Activated CD4-positive, alpha-beta T cell treated with anti-CD3 and anti-CD28 coated beads for 24 hours (primary cell): ENCODE data around the gene MRPL53.

Source experiments
- DNase-seq, 2 donors: peaks; one replicate each; pipeline ENCODE4 v3.0.0-alpha.2; 2020; ENCODE audit warnings: low read depth in 2 of 2

Gene MRPL53

DNA sequence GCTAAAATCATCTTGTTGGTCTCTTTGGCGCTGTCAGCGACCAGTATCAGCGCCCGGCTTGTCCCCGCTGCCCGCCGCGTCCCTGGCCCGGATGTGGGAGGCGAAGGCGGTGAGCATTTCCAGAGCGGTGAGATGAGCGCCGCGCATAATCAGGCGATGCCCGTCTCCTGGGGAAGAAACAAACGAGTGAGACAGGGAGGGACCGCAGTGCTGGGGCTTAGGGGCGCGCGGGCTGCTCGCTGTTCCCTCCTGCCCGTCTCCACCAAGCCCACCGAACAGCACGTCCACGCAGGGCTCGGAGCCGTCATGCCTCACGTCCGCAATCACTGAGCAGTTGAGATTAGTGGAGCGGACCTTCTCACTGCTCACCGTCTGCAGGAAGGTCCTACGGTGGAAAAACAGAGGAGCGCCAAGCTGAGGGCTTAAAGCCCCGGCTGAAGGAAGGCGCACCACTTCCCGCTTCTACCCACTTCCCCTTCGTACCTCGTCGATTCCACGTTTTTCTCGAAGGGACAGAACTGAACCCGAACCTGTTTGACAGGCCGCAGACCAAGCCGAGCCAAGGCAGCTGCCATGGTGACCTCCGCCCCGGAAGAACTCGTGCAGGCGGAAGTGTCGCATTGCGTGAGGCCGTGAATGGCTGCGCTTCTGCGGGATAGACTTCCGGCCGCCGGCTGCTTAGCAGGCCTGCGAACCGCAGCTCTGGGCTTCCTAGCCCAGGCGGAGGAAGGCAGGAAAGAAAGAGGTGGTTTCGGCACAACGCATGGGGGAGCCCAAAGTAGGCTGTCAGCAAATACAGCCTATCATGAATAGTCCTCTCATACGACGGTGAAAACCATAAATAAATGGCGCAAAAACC lies at the start of gene MRPL53:
Gene MRPL53, minus strand, starts transcription at position 595 of the 859 bp plus-strand sequence. Its CDS starts 20 bp downstream, at position 575.
- DNase-seq, result peak; percentile 96

DNA sequence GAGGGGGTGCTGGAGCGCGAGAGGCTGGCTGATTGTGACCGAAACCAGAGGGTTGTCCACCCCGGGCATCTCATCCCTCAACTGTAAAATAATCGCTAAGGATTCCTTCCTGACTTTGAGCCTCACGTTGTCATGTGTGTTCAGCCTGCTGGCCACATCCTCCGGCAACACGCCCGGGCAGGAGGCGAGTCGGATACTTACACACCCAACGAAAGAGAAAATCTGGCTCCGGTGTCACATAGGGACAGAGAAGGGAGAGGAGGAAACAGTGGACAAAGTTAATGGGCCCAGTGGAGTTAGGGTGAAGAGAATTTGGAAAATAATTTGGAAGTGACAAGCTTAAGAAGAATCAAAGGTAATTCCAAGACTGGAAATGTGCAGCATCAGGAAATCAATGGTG lies 44.2 kb upstream of the MRPL53 start:
- DNase-seq, result no peak

DNA sequence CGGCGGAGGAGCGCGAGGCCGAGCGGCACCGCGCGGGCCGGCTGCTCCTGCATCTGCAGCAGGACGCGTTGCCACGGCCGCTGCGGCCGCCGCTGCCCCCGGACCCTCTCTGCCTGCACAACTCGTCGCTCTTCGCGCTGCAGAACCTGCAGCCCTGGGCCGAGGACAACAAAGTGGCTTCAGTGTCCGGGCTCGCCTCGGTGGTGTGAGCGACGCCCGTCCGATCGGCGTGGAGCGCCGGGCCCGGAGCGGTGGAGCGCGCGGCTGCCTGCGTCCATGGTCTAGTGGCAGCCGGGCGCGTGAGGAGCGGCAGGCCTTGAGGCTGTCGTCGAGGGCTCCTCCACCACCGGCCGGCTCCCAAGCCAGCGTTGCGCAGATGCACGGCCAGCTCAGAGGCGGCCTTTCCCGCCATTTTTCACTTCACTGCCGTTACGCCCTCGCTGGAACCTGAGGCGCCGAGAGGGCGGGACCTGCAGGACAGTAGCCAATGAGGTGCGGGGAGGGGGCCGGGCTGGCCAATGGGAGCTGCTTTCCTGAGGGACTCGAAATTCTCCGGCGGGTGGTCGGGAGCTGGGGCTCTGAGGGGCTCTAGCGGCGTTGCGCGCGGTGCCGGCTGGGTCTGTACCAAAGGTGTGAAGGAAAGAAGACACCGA lies 43.6 kb upstream of the MRPL53 start:
- DNase-seq, result peak; percentile 70

DNA sequence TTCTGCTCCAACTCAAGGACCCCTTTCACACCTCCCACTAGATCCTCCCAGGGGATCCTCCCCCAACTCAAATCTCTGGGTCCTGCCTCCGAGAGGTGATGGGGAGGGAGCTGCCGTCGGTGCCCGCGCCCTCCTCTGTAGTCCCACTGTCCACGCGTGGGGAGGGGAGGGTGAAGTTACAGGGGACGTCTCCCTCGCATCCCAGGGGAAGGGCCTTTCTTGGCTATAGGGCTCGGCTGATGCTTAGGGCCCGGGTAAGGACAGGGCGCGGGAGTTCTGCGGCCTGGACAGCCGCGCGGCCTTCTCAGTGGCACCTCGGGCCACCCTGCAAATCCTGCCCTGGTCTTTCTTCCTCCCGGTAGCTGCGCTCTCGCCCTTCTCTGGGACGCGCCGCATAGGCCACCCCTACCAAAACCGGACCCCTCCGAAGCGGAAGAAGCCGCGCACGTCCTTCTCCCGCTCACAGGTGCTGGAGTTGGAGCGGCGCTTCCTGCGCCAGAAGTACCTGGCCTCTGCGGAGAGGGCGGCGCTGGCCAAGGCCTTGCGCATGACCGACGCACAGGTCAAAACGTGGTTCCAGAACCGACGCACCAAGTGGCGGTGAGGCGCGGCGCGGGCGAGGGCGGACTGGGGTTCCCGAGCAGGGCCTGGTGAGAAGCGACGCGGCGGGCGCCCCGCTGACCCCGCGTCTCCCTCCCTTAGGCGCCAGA lies 42.9 kb upstream of the MRPL53 start:
- DNase-seq, result no peak

DNA sequence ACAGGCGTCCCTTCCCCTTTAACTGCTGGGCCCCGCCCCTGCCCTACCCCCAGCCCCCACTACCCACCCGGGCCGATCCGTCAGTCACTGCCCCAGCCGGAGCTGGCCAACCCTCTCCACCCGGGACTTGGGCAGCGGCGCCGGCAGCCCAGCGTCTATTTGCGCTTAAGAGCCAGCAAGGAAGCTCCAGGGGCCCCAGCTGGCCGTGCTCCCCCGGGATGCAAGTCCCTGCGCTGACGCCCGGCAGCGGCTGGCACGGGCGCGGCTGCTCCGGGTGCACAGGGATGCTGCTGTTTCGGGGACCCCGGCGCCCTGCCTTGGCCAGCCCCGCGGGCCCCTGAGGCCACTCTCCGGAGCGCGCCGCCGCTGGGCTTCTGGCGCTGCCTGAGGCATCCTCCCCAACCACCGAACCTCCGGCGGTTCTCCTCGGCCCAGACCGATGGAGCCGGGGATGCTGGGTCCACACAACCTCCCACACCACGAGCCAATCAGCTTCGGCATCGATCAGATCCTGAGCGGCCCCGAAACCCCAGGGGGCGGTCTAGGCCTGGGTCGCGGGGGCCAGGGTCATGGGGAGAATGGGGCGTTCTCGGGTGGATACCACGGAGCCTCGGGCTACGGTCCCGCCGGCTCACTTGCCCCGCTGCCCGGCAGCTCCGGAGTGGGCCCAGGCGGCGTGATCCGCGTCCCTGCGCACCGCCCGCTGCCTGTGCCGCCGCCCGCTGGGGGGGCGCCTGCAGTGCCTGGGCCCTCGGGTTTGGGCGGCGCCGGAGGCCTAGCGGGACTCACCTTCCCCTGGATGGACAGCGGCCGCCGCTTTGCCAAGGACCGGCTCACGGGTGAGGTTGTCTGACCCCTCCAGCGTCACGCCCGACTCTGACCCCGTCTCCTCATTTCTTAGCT lies 42.1 kb upstream of the MRPL53 start, which contains the start of gene TLX2:
Gene TLX2, plus strand, starts transcription at position 83 of the 903 bp plus-strand sequence. Its CDS starts 357 bp downstream, at position 440.
- no peak for DNase-seq

DNA sequence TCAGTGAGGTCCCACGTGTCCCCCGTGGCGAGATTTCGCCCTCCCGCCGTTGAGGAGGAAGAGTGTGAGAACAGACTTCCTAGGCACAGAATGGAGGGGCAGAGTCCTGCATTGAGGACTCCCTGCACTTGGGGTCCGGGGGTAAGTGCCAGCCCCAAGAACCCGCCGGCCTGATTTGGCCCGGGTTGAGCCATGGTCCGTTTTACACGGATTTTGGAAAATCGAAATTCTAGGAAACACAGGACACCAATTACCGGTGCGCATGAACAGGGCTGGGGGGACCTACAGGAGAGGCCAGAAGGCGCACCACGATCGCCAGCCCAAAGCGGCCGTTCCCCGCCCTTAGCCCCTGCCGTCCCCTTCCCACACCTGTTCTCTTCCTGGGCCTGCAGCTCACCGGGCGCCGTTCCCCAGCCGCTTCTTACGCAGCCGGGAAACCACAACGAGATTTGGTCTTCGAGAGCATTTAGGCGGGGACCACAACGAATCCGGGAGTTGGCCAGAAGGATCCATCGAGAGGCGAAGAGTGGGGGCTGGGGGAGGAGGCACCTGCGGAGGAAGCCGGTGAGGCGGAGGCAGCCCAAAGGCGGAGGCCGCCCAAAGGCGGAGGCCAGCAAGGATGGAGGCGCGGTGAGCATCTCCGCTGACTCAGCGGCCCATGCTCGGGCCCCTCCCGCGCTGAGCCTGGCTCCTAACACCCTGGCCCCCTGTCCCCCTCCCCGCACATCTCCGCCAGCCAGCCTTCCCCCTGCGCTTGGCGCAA lies 41.3 kb upstream of the MRPL53 start:
- DNase-seq, result no peak

DNA sequence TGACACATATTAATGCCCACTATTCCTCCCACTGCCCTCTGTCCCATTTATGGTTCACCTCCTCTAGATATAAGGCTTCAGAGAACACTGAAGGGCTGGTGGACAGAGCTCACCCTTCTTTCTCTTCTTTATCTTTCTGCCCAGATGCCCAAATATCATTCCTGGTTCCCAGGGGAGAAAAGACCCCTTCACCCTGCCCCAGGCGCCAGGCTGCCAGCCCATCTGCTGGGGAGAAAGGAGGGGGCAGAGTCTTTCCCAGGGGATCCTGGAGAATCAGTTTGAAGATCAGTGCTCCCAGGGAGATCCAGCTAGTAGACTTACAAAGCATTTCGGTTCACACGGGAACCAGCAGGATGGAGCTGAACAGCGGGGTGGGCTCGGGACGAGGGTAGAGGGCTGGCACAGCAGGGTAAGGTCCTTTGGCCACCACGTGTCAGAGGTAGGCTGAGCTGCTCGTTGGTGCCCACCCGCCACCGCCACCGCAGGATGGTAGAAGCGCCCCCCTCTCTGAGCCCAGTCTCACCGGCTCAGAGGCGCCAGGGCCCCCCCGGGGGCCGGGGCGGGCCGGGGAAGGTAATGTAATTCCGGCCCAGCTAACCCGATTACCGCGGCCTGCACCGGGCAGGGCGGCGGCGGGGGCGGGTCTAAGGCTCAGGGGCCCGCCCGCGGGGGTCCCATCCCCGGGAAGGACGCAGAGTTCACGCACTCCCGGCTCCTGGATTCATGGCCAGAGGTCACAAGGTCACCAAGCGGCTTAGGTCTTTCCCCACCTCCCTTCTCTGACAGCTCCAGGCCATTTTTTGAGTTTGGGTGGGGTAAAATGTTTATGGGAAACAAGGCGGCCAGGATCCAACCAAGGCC lies 40.5 kb upstream of the MRPL53 start:
- no peak for DNase-seq

DNA sequence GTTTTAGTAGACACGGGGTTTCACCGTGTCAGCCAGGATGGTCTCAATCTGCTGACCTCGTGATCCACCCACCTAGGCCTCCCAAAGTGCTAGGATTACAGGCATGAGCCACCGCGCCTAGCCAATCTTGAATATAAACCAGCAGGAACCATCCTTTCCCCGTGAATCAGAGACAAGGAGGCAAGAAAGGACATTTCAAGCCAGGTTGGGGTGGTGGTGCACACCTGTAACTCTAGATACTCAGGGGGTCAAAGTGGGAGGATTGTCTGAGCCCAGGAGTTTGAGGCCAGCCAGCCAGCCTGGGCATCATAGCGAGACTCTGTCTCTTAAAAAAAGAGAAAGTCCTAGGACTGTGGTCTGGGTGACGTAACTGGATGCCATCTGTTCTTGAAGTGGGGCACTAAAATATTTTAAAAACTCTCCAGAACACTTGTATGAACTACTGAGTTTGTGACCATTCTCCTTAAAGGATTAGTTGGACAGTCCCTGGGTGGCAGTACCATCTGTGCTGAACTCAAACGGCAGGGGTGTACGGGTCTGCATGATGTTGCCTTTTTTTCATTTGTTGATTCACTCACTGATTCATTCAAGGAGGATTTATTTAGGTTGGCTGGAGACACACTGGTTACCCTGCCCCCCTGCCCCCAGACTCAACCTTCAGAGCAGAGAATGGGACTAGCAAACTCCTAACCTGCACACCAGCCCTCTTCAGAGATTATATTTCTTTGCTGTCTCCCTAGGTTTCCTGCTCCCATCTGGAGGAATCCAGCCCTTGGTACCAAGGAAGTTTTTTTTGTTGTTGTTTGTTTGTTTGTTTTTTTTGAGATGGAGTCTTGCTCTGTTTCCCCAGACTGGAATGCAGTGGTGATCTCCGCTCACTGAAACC lies 38.9 kb upstream of the MRPL53 start:
- no peak for DNase-seq

DNA sequence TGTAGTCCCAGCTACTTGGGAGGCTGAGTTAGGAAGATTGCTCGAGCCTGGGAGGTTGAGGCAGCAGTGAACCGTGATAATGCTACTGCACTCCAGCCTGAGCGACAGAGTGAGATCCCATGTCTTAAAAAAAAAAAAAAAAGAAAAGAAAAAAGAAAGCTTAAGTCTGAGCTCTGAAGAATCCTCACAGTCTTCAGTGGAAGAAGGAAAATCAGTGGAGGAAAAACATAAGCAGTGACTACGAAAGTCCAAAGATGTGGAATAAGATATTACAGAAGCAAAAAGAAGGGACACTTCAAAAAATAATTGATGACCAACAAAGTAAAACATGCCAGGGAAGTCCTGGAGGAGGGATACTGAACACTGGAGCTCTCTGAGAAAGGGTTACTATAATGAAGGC lies 37.8 kb upstream of the MRPL53 start:
- DNase-seq, result no peak

DNA sequence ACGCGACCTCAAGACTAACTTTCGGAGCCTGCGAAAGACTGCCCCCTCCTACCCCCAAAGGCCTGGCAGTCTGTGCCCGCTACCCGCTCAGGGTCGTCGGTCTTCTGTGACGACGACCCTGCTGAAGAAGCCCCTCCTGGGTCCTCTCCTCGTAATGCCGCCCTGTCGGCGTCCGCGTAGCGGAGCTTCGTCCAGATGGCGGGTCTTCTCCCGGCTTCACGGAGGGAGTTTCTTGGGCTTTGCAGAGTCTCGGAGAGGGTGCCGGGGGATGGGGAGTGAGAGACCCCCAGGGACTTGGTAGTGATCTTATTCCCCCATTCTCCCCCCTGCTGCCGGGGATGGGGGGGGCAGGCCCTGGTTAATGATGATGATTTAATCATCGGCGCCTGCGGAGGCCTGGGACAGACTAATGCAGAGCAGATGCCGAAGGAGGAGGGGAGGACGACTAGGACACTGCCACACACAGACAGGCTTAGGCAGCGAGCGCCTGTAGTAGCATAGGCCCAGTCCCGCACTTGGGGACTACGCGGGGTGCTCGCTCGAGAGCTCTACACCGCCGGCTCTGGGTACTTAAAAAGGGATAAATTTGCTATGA lies 35.5 kb upstream of the MRPL53 start:
- no peak for DNase-seq

DNA sequence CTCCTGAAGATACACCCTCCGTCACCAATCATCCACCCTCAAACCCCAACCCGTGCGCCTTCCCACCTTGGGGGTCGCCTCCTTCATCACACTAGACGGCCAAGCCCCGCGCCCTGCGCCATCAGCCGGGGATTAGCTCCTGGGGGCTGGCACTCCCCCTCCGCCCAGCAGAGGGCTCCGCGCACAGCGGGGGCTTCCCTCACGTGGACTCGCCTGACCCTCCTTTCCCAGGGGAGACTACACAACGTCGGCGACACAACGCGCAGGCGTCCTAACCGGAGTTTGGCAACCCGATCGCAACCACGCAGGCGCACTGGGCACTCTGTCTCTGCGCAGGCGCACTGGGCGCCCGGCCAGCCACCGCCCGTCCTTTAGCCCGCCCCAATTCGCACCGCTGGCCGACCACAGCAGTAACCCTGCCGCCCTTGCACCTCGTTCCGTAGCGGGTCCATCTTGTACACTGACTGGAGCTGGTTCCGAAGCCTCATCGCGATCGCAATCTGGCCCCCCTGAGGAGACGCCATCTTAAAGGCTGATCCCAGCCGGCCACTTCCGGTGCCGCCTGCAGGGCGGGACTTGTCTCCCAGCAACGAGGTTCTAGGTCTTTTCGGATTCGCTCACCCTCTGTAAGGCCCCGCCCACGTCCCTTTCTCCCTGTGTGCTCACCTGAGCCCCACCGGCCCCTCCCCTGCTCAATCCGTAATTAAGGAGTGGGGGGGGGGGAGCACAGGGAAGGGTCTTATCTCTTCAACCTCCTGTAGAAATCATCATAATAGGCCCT lies 34.9 kb upstream of the MRPL53 start, which contains the start of gene PCGF1:
Gene PCGF1, minus strand, starts transcription at position 551 of the 781 bp plus-strand sequence. Its CDS starts 27 bp downstream, at position 524.
- peak; percentile 99 for DNase-seq

DNA sequence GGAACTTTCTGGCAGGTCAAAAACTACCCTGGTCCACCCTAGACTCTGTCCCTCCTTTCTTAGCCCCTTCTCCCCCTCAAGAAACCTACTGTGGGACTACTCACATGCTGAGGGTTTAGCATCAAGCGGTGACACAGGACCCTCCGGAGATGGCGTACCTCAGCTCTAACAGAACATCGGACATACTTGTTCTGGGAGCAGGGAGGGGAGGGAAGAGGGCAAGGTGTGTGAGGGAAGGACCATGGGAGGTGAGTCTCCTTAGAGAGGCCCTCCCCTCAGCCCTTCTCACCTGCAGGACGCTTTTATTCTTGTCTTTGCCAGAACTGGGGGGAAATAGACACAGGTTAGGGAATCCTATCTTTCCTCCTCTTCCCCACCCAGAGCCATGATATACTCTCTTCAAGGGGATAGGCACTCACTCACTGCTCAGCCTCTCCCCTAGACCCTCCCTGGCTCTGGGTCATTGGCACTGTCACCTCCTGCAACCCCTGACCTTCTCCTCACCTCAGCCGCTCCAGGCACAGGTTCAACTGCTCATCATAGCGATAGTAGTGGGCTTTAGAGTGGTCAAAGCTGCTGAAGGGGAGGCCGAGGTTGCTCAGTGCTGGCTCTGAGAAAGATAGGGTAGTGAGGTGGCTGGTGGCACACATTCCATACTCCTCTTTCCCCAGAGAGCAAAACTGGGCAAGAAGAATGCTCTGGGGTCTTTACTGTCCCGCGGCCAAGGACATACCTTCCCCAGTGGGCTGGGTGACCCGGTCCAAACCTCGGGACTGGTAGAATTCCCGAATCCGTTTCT lies 33.2 kb upstream of the MRPL53 start:
- DNase-seq, result no peak

DNA sequence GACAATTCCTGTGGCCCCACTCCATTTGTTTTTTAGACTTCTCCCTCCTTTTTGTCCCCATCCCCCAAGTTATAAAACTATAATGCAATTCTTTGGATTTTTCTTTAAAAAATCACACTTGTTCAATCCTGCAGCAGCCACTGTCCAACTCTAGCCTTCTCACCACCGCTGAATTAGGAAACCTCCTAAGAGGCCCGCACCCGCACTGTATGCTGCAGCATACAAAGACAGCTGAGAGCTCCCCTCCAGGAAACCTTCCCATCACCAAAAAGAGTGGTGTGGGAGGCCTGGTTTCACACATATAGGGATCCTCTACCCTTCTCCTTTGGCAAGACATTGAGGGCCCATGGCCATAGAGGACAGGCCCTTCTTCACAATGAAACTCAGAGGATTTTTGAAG lies 32.1 kb upstream of the MRPL53 start:
- DNase-seq, result no peak

DNA sequence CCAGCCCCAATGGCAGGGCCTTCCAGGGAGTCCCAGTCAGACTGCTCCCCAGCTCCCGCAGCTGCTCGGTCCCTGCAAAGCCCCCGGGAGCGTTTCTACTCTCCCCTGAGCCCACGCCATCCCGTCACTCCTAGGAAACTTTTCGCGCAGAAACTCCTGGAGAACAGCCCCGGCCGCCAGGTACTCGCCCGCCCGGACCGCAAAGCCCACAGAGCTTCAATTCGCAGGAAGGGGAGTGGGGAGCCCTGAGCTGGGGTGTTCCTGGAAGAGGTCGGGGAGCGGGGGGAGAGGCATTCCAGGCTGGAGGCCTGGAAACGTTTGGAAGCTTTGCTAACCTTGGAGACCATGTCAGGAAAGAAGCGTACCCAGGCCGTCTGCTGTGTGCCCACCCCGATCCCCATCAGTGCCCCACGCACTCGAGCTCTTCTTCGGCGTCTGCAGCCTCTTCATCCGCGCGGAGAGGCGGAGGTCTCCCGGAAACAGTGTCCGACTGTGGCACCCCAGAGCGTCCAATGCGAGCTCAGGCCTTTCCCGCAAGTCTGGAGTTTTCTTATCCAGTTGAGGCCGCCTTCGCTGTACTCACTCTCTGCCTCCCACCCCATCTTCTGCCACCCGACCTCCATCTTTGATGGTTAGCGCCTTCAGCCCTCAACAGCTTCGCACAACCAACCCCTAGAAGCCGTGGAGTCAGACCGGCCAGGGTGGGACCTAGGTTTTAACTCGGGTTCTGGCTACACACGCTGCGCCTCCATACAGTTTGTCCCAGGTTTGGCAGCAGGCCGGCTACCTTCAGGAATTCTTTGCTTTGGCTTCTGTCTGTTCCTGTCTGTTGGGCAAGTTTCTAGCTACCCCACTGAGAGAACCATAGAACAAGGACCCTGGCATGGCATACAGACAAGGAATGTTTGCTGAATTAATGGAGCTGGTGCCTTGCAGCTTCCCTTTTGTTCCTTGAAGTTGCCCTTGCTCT lies 31.3 kb upstream of the MRPL53 start:
- DNase-seq, result no peak
